H1 (cell line): ENCODE results near the gene STPG1. TPM values are rescaled to one million over a fixed set of nuclear protein-coding genes. Genes with fewer than 3 reads are reported as not detected.

Experiments used
- CTCF ChIA-PET: fragments of 300-600 bp; sonication (Branson Sonifier 250); formaldehyde crosslinking; loops from one replicate; lab custom pipeline; 2021; ENCODE audit not compliant: partially characterized antibody; lab: Charles Lee
- POLR2A ChIA-PET: fragments of 300-600 bp; sonication (Branson Sonifier 250); formaldehyde crosslinking; loops from one replicate; lab custom pipeline; 2021; ENCODE audit warnings: inconsistent platforms; ENCODE audit not compliant: partially characterized antibody; lab: Charles Lee
- DNase-seq, 2 experiments: peaks; one replicate each; pipeline versions ENCODE4 v3.0.0 to v3.0.0-alpha.2; 2010 to 2022; ENCODE audit warnings: low spot score in 2 of 2, low read depth in 1 of 2, mixed read lengths in 1 of 2
- FAIRE-seq: peaks from 2 replicates; lab custom pipeline; 2011; peaks lifted over from hg19 to GRCh38; lab: Jason Lieb, UNC
- H2AFZ ChIP-seq: 2 replicates; pipeline ENCODE4 v1.8.1; 2012; ENCODE audit warnings: low read length, inconsistent platforms
- H2AK5ac ChIP-seq: 2 replicates; pipeline ENCODE4 v1.6.1; 2013; ENCODE audit warnings: low read depth, low read length
- H2BK120ac ChIP-seq: replicated peaks from 2 replicates; pipeline ENCODE3; 2013; ENCODE audit warnings: low read depth, low read length, inconsistent platforms
- H2BK12ac ChIP-seq: 2 replicates; pipeline ENCODE4 v1.6.1; 2013; ENCODE audit warnings: low read depth, low read length
- H2BK15ac ChIP-seq: 2 replicates; pipeline ENCODE4 v1.6.1; 2013; ENCODE audit warnings: low read length
- H2BK20ac ChIP-seq: 2 replicates; pipeline ENCODE4 v1.6.1; 2013; ENCODE audit warnings: low read length
- H2BK5ac ChIP-seq: 2 replicates; pipeline ENCODE4 v1.6.1; 2013; ENCODE audit warnings: low read depth, low read length
- H3K14ac ChIP-seq: 2 replicates; pipeline ENCODE4 v1.6.1; 2013; ENCODE audit warnings: inconsistent platforms; ENCODE audit not compliant: insufficient read length
- H3K18ac ChIP-seq: 2 replicates; pipeline ENCODE4 v1.6.1; 2013; ENCODE audit warnings: low read length; ENCODE audit errors: extremely low read depth
- H3K23ac ChIP-seq: 2 replicates; pipeline ENCODE4 v1.6.1; 2013; ENCODE audit warnings: inconsistent platforms; ENCODE audit not compliant: insufficient read length
- H3K23me2 ChIP-seq: 2 replicates; pipeline ENCODE4 v1.6.1; 2013; ENCODE audit warnings: low read depth, low read length
- H3K27ac ChIP-seq: 2 replicates; pipeline ENCODE4 v1.6.1; 2011; ENCODE audit warnings: low read depth, low read length, inconsistent platforms
- H3K27me3 ChIP-seq, 4 experiments: replicated peaks in 1 of 4; 1 replicate in 1 of 4; 2 replicates in 3 of 4; pipeline versions ENCODE4 v1.6.1 to v1.8.1; 2011 to 2013; ENCODE audit warnings: low read length in 3 of 4, mild to moderate bottlenecking in 3 of 4, inconsistent platforms in 2 of 4, mixed read lengths in 2 of 4, moderate library complexity in 1 of 4; ENCODE audit not compliant: control insufficient read depth in 3 of 4, insufficient read depth in 3 of 4; ENCODE audit errors: extremely low read depth in 1 of 4
- H3K36me3 ChIP-seq, 4 experiments: 2 replicates each; pipeline versions ENCODE4 v1.6.1 to v1.8.1; 2011 to 2013; ENCODE audit warnings: mild to moderate bottlenecking in 4 of 4, low read length in 3 of 4, moderate library complexity in 2 of 4, control low read depth in 1 of 4, inconsistent platforms in 1 of 4; ENCODE audit not compliant: insufficient read depth in 4 of 4, control insufficient read depth in 2 of 4
- H3K4ac ChIP-seq: replicated peaks from 2 replicates; pipeline ENCODE3; 2013; ENCODE audit warnings: low read length, low read depth, mixed read lengths, inconsistent platforms; ENCODE audit not compliant: insufficient read length
- H3K4me1 ChIP-seq, 4 experiments: replicated peaks in 1 of 4; 1 replicate in 1 of 4; 2 replicates in 3 of 4; pipeline versions ENCODE4 v1.6.1 to v1.8.1; 2011 to 2013; ENCODE audit warnings: low read length in 3 of 4, inconsistent platforms in 2 of 4, mixed read lengths in 1 of 4; ENCODE audit not compliant: insufficient read depth in 4 of 4, control insufficient read depth in 3 of 4
- H3K4me2 ChIP-seq, 2 experiments: 2 replicates each; pipeline versions ENCODE4 v1.6.1 to v1.8.1; 2011 to 2013; ENCODE audit warnings: low read depth in 2 of 2, low read length in 2 of 2, control low read depth in 1 of 2, inconsistent platforms in 1 of 2, mild to moderate bottlenecking in 1 of 2; ENCODE audit not compliant: insufficient read depth in 1 of 2
- H3K4me3 ChIP-seq, 4 experiments: fragments of 200-600, 300-600 bp in 1 of 4; sonication (generic), shearing (Covaris generic), sonication (Bioruptor Twin) in 1 of 4; 2 replicates each; pipeline versions ENCODE4 v1.5.1 to v1.8.1; 2011 to 2016; ENCODE audit warnings: low read length in 4 of 4, low read depth in 3 of 4, control low read depth in 2 of 4, inconsistent platforms in 2 of 4, mild to moderate bottlenecking in 2 of 4, mixed read lengths in 1 of 4, moderate library complexity in 1 of 4; ENCODE audit not compliant: insufficient read depth in 2 of 4; ENCODE audit errors: extremely low read depth in 1 of 4
- H3K56ac ChIP-seq: replicated peaks from 2 replicates; pipeline ENCODE3; 2013; ENCODE audit warnings: low read depth, mild to moderate bottlenecking, mixed read lengths, low read length, inconsistent platforms; ENCODE audit not compliant: insufficient read length
- H3K79me1 ChIP-seq: 2 replicates; pipeline ENCODE4 v1.6.1; 2013; ENCODE audit warnings: low read depth, low read length, control low read depth
- H3K79me2 ChIP-seq, 2 experiments: 2 replicates each; pipeline versions ENCODE4 v1.6.1 to v1.8.1; 2012 to 2013; ENCODE audit warnings: low read length in 2 of 2, mild to moderate bottlenecking in 2 of 2, inconsistent platforms in 1 of 2; ENCODE audit not compliant: insufficient read depth in 2 of 2, control insufficient read depth in 1 of 2
- H3K9ac ChIP-seq, 4 experiments: replicated peaks in 1 of 4; 1 replicate in 1 of 4; 2 replicates in 3 of 4; pipeline versions ENCODE4 v1.6.1 to v1.8.1; 2011 to 2013; ENCODE audit warnings: low read depth in 3 of 4, low read length in 3 of 4, control low read depth in 2 of 4, mild to moderate bottlenecking in 2 of 4, moderate library complexity in 2 of 4, inconsistent platforms in 1 of 4; ENCODE audit errors: extremely low read depth in 1 of 4
- H3K9me3 ChIP-seq, 2 experiments: 2 replicates each; pipeline versions ENCODE4 v1.6.1 to v1.8.1; 2012 to 2013; ENCODE audit warnings: mild to moderate bottlenecking in 2 of 2, moderate library complexity in 2 of 2, control low read depth in 1 of 2, inconsistent platforms in 1 of 2, low read depth in 1 of 2, low read length in 1 of 2, mixed read lengths in 1 of 2; ENCODE audit not compliant: insufficient read depth in 2 of 2
- H4K20me1 ChIP-seq, 2 experiments: replicated peaks in 1 of 2; 2 replicates each; pipeline versions ENCODE3 to v1.8.1; 2011 to 2013; ENCODE audit warnings: inconsistent platforms in 2 of 2, low read length in 2 of 2, mild to moderate bottlenecking in 1 of 2; ENCODE audit not compliant: insufficient read depth in 2 of 2, control insufficient read depth in 1 of 2
- H4K5ac ChIP-seq: 2 replicates; pipeline ENCODE4 v1.6.1; 2013; ENCODE audit warnings: low read length, low read depth, mixed read lengths, inconsistent platforms; ENCODE audit not compliant: insufficient read length
- H4K8ac ChIP-seq: 2 replicates; pipeline ENCODE4 v1.8.0; 2013; ENCODE audit warnings: mild to moderate bottlenecking, moderate library complexity, low read length, inconsistent platforms; ENCODE audit not compliant: insufficient read depth; ENCODE audit errors: extremely low read depth
- H4K91ac ChIP-seq: replicated peaks from 2 replicates; pipeline ENCODE3; 2013; ENCODE audit warnings: low read length, mixed read lengths, inconsistent platforms; ENCODE audit not compliant: insufficient read length
- ASH2L ChIP-seq: fragments of 200-600, 300-600 bp; sonication (generic); IDR thresholded peaks from one replicate; pipeline ENCODE4 v1.7.1; 2017; ENCODE audit warnings: low read length
- CBX5 ChIP-seq: fragments of 300-800, 300-1000 bp; sonication (generic); IDR thresholded peaks from 2 replicates; pipeline ENCODE4 v1.7.1; 2016; ENCODE audit warnings: antibody characterized with exemption, low read length, low read depth
- GABPA ChIP-seq: IDR thresholded peaks from 2 replicates; pipeline ENCODE4 v1.6.1; 2011; ENCODE audit warnings: mild to moderate bottlenecking, low read length, moderate library complexity, borderline replicate concordance; ENCODE audit not compliant: insufficient read depth
- HDAC6 ChIP-seq: IDR thresholded peaks from one replicate; pipeline ENCODE4 v1.7.1; 2012; ENCODE audit warnings: low read depth, mild to moderate bottlenecking, inconsistent platforms, low read length, moderate library complexity
- POLR2AphosphoS5 ChIP-seq: IDR thresholded peaks from 2 replicates; pipeline ENCODE4 v1.6.1; 2011; ENCODE audit warnings: low read depth, low read length
- TEAD4 ChIP-seq: IDR thresholded peaks from 2 replicates; pipeline ENCODE4 v1.6.1; 2012; ENCODE audit warnings: low read depth, low read length, inconsistent platforms, mixed read lengths
- WGBS, 2 experiments: shearing (Covaris generic) in 1 of 2; methylation state at CpG; one replicate each; pipeline versions ENCODE4 v1.1.6 to v1.1.7; 2013 to 2015; ENCODE audit warnings: low lambda C conversion rate in 2 of 2, mixed read lengths in 2 of 2, inconsistent platforms in 1 of 2, low coverage in 1 of 2, missing lambda C conversion rate in 1 of 2; ENCODE audit not compliant: insufficient replicate concordance in 2 of 2, insufficient coverage in 1 of 2, insufficient read length in 1 of 2; ENCODE audit errors: extremely low coverage in 1 of 2, missing lambda C conversion rate in 1 of 2; 5-methylcytosine and 5-hydroxymethylcytosine counted together
- polyA plus RNA-seq, 7 experiments: library from polyadenylated mRNA; depleted of rRNA in 3 of 7; stranded (reverse) in 5 of 7; unstranded in 2 of 7; fragments of >200 nt in 5 of 7; fragments of 200-250 nt in 2 of 7; gene quantifications; 1 replicate in 5 of 7; 2 replicates in 1 of 7; 4 replicates in 1 of 7; pipeline versions ENCODE4 v1.2.1 to v1.2.3, GENCODE V29; 2011 to 2013; ENCODE audit warnings: missing spikeins in 2 of 7, mixed read lengths in 2 of 7
- total RNA-seq: library from RNA; stranded (reverse); fragmentation: NEBNext Ultra II Directional; extraction: Animal tissue kit (Norgen Biotek cat#: 25700); gene quantifications from 2 replicates; pipeline ENCODE4 v1.2.1, GENCODE V29; 2021

Gene STPG1
- total and polyA plus RNA-seq, 2 of the 8 experiments (the other 6 are each of a cell fraction or from before 2014, with no cell fraction given): 10.3 to 11.2 TPM

DNA sequence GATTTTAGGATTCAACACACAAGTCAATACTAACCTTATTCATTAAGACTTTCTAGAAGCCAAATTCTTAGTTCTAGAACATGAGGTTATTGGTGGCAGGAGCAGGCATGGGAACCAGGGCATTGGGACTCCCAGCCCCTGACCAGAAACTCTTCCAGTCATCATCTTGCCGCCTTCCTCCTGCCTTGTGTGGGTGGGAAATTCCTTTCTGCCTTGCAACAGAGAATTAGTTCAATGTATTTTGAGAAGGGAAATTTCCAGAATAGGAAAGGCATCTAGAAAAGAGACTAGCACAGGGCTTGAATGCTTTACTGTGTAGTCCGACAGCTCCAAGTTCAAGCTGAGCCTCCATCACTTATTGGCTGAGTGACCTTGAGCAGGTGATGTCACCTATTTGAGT, 85.7 kb downstream of the STPG1 start:
- Histone ChIP-seq H3K18ac (no peak overlapping the region), H2BK120ac (no peak overlapping the region), H4K5ac (no peak overlapping the region), H3K9ac (no peak overlapping the region), H3K9me3 (no peaks in the 10 kb centered on the region), H3K79me1 (no peaks in the 10 kb centered on the region), H2BK15ac (no peak overlapping the region), H3K23me2 (no peaks in the 10 kb centered on the region), H2AK5ac (no peak overlapping the region), H4K20me1 (no peaks in the 10 kb centered on the region), H4K8ac (no peak overlapping the region), H2AFZ (no peak overlapping the region), H3K4ac (no peak overlapping the region), H3K27ac (no peak overlapping the region), H3K36me3 (peaks cover 0 to 2% (median 0%) of the 10 kb centered on the region in 4 experiments; a peak in 1 of 8 replicates), H3K4me3 (no peak overlapping the region), H3K79me2 (no peaks in the 10 kb centered on the region), H4K91ac (no peak overlapping the region), H3K56ac (no peak overlapping the region), H3K27me3 (peaks cover 0 to 9% (median 7%) of the 10 kb centered on the region in 4 experiments; a peak in 5 of 7 replicates), H3K4me1 (peaks cover 0 to 6% (median 3%) of the 10 kb centered on the region in 4 experiments; a peak in 3 of 7 replicates), H2BK5ac (no peak overlapping the region), H3K4me2 (no peak overlapping the region), H2BK20ac (no peak overlapping the region), H3K14ac (no peak overlapping the region), H2BK12ac (no peak overlapping the region), H3K23ac (no peak overlapping the region)
- FAIRE-seq (no peak), DNase-seq (no peak)
- 84% methylated on average over 2 of the region's 2 CpGs; no CpG with 5 or more reads in 1 of the 2 experiments for WGBS, 2 experiments
- ChIA-PET POLR2A (no interaction called here), CTCF (interaction anchor here (0.6 to 1.6 kb wide), 5 partner anchors 9 to 129 kb away, joined by 3 to 7 read pairs (median 4); no protein-coding TSS in a partner anchor)
- no peak for TF ChIP-seq CBX5
- no peak for TF ChIP-seq POLR2AphosphoS5
- no peak for TF ChIP-seq TEAD4
- TF ChIP-seq GABPA: no peak
- TF ChIP-seq HDAC6: no peak
- TF ChIP-seq ASH2L: no peak
